CD14-positive monocyte (primary cell): ENCODE results near the gene MYO16. TPM values are rescaled to one million over a fixed set of nuclear protein-coding genes. Genes with fewer than 3 reads are reported as not detected.

ENCODE experiments used
- DNase-seq, 3 donors: peaks; one replicate each; pipeline ENCODE4 v3.0.0-alpha.2; 2011 to 2022
- H2AFZ ChIP-seq: 2 replicates; pipeline ENCODE4 v1.6.0; 2012; ENCODE audit warnings: mild to moderate bottlenecking, low read depth, low read length, inconsistent platforms; ENCODE audit not compliant: insufficient read depth, poor library complexity, severe bottlenecking
- H3K27ac ChIP-seq, 2 donors: 1 replicate in 1 of 2; 2 replicates in 1 of 2; pipeline ENCODE4 v1.5.1; 2012 to 2013; ENCODE audit warnings: low read length in 2 of 2, control low read depth in 1 of 2, inconsistent platforms in 1 of 2, low read depth in 1 of 2, mild to moderate bottlenecking in 1 of 2
- H3K27me3 ChIP-seq, 2 donors: one replicate each; pipeline versions ENCODE4 v1.6.0 to v1.6.1; 2011 to 2013; ENCODE audit warnings: low read length in 2 of 2; ENCODE audit not compliant: control insufficient read depth in 2 of 2, insufficient read depth in 2 of 2
- H3K36me3 ChIP-seq, 2 donors: replicated peaks in 1 of 2; 1 replicate in 1 of 2; 2 replicates in 1 of 2; pipeline versions ENCODE4 v1.5.1 to v1.6.1; 2012 to 2013; ENCODE audit warnings: low read length in 2 of 2, control low read depth in 1 of 2, inconsistent platforms in 1 of 2, mild to moderate bottlenecking in 1 of 2; ENCODE audit not compliant: insufficient read depth in 2 of 2, control insufficient read depth in 1 of 2
- H3K4me1 ChIP-seq, 2 donors: 1 replicate in 1 of 2; 2 replicates in 1 of 2; pipeline versions ENCODE4 v1.5.1 to v1.6.1; 2012 to 2013; ENCODE audit warnings: low read length in 2 of 2, control low read depth in 1 of 2, inconsistent platforms in 1 of 2, mild to moderate bottlenecking in 1 of 2, moderate library complexity in 1 of 2; ENCODE audit not compliant: insufficient read depth in 2 of 2, control insufficient read depth in 1 of 2
- H3K4me2 ChIP-seq: replicated peaks from 2 replicates; pipeline ENCODE3; 2012; ENCODE audit warnings: low read length, moderate library complexity, mild to moderate bottlenecking; ENCODE audit not compliant: poor library complexity, severe bottlenecking; ENCODE audit errors: extremely low read depth
- H3K4me3 ChIP-seq, 3 experiments: fragments of 200-600 bp in 1 of 3; sonication (generic) in 1 of 3; replicated peaks in 1 of 3; 1 replicate in 2 of 3; 2 replicates in 1 of 3; pipeline ENCODE4 v1.5.1; 2011 to 2013; ENCODE audit warnings: low read length in 3 of 3, mild to moderate bottlenecking in 3 of 3, control low read depth in 2 of 3, low read depth in 2 of 3, inconsistent platforms in 1 of 3, moderate library complexity in 1 of 3
- H3K79me2 ChIP-seq: 2 replicates; pipeline ENCODE4 v1.6.0; 2012; ENCODE audit warnings: mild to moderate bottlenecking, control low read depth, inconsistent platforms, low read length, moderate library complexity; ENCODE audit not compliant: insufficient read depth
- H3K9ac ChIP-seq: 2 replicates; pipeline ENCODE4 v1.6.0; 2017; ENCODE audit warnings: low read length, mild to moderate bottlenecking; ENCODE audit not compliant: insufficient read depth, poor library complexity, severe bottlenecking
- H3K9me3 ChIP-seq, 2 donors: replicated peaks in 1 of 2; 1 replicate in 1 of 2; 2 replicates in 1 of 2; pipeline versions ENCODE4 v1.5.1 to v1.6.1; 2012 to 2013; ENCODE audit warnings: low read length in 2 of 2, control low read depth in 1 of 2; ENCODE audit not compliant: control insufficient read depth in 1 of 2, insufficient read depth in 1 of 2
- H4K20me1 ChIP-seq: 2 replicates; pipeline ENCODE4 v1.6.0; 2012; ENCODE audit warnings: mild to moderate bottlenecking, low read length, control low read depth, moderate library complexity; ENCODE audit not compliant: insufficient read depth
- H3K27ac Mint-ChIP-seq, 7 donors: one replicate each; pipeline ENCODE4 v1.8.0; 2020; ENCODE audit warnings: mild to moderate bottlenecking in 7 of 7, mixed read lengths in 7 of 7, moderate library complexity in 6 of 7, inconsistent platforms in 2 of 7
- H3K27me3 Mint-ChIP-seq, 3 donors: one replicate each; pipeline ENCODE4 v1.8.0; 2021 to 2022; ENCODE audit warnings: low read depth in 3 of 3, mild to moderate bottlenecking in 3 of 3, mixed read lengths in 3 of 3, moderate library complexity in 3 of 3, inconsistent platforms in 1 of 3
- H3K36me3 Mint-ChIP-seq, 2 donors: one replicate each; pipeline ENCODE4 v1.8.0; 2020; ENCODE audit warnings: mixed read lengths in 2 of 2, inconsistent platforms in 1 of 2, mild to moderate bottlenecking in 1 of 2
- H3K4me1 Mint-ChIP-seq: one replicate; pipeline ENCODE4 v1.8.0; 2020; ENCODE audit warnings: mild to moderate bottlenecking, mixed read lengths
- H3K4me3 Mint-ChIP-seq, 2 donors: one replicate each; pipeline ENCODE4 v1.8.0; 2020; ENCODE audit warnings: mild to moderate bottlenecking in 2 of 2, mixed read lengths in 2 of 2, moderate library complexity in 1 of 2
- H3K9me3 Mint-ChIP-seq, 7 donors: one replicate each; pipeline ENCODE4 v1.8.0; 2020 to 2022; ENCODE audit warnings: mixed read lengths in 7 of 7, mild to moderate bottlenecking in 6 of 7, moderate library complexity in 6 of 7, inconsistent platforms in 2 of 7
- WGBS: methylation state at CpG from one replicate; pipeline ENCODE4 v1.1.5; 2013; ENCODE audit warnings: missing lambda C conversion rate; ENCODE audit not compliant: insufficient coverage; 5-methylcytosine and 5-hydroxymethylcytosine counted together
- intact Hi-C, 2 donors: fragments of 100-400 bp; cut with micrococcal nuclease; formaldehyde crosslinking; loops; one replicate each; pipeline versions ENCODE4 v1.15.0 to v1.15.1; 2023
- polyA plus RNA-seq, 3 donors: library from polyadenylated mRNA; depleted of rRNA in 1 of 3; unstranded in 2 of 3; stranded (reverse) in 1 of 3; fragments of 300-500 nt in 2 of 3; fragments of >200 nt in 1 of 3; fragmentation: Illumina TruSeq in 2 of 3; gene quantifications; 1 replicate in 2 of 3; 2 replicates in 1 of 3; pipeline ENCODE4 v1.2.3, GENCODE V29; 2012 to 2021
- TF ChIP-seq, protein P1 (sequence below): fragments of 200-600 bp; IDR thresholded peaks from one replicate; pipeline ENCODE4 v1.8.0; 2022; ENCODE audit warnings: antibody characterized with exemption, mild to moderate bottlenecking

MYO16 gene
- polyA plus RNA-seq, 3 donors, result not detected

DNA sequence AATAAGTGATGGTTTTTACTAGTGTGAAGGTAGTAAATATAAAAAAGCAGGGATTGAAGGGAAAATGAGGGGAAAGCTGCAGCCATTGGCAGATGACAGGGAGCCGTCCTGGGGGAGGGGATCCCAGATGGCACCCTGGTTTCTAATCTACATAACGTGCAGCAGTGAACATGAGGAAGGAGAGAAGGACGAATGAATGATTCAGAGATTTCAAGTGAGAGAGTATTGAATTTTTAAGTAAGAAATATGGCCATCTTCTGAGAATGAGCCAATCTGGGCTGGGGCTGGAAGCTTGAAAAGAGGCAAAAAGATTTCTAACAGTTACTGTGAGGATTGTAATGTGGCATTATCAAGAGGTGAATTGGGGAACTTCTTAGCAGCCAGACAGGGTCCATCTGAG lies 414.2 kb downstream of the MYO16 start:
- H3K36me3 ChIP-seq, result no peaks in the 10 kb centered on the region
- H3K9ac ChIP-seq, result no peak overlapping the region
- Mint-ChIP-seq H3K9me3 (peaks cover 0 to 3% (median 0%) of the 10 kb centered on the region in 7 donors), H3K27ac (no peak overlapping the region), H3K4me3 (no peak overlapping the region), H3K27me3 (peaks cover 1 to 2% (median 1%) of the 10 kb centered on the region in 3 donors), H3K36me3 (no peaks in the 10 kb centered on the region), H3K4me1 (no peaks in the 10 kb centered on the region)
- no peak for DNase-seq
- no peak overlapping the region for H2AFZ ChIP-seq
- no peaks in the 10 kb centered on the region for H3K27me3 ChIP-seq
- H3K4me3 ChIP-seq, result no peak overlapping the region
- no peaks in the 10 kb centered on the region for H4K20me1 ChIP-seq
- H3K4me1 ChIP-seq, result no peaks in the 10 kb centered on the region
- TF ChIP-seq, protein P1, sequence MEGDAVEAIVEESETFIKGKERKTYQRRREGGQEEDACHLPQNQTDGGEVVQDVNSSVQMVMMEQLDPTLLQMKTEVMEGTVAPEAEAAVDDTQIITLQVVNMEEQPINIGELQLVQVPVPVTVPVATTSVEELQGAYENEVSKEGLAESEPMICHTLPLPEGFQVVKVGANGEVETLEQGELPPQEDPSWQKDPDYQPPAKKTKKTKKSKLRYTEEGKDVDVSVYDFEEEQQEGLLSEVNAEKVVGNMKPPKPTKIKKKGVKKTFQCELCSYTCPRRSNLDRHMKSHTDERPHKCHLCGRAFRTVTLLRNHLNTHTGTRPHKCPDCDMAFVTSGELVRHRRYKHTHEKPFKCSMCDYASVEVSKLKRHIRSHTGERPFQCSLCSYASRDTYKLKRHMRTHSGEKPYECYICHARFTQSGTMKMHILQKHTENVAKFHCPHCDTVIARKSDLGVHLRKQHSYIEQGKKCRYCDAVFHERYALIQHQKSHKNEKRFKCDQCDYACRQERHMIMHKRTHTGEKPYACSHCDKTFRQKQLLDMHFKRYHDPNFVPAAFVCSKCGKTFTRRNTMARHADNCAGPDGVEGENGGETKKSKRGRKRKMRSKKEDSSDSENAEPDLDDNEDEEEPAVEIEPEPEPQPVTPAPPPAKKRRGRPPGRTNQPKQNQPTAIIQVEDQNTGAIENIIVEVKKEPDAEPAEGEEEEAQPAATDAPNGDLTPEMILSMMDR, result no peak
- no peaks in the 10 kb centered on the region for H3K9me3 ChIP-seq
- no peak overlapping the region for H3K27ac ChIP-seq
- intact Hi-C loops, result no loop called here
- WGBS, result 50% methylated on average over 2 of the region's 3 CpGs
- no peaks in the 10 kb centered on the region for H3K79me2 ChIP-seq
- no peak overlapping the region for H3K4me2 ChIP-seq

DNA sequence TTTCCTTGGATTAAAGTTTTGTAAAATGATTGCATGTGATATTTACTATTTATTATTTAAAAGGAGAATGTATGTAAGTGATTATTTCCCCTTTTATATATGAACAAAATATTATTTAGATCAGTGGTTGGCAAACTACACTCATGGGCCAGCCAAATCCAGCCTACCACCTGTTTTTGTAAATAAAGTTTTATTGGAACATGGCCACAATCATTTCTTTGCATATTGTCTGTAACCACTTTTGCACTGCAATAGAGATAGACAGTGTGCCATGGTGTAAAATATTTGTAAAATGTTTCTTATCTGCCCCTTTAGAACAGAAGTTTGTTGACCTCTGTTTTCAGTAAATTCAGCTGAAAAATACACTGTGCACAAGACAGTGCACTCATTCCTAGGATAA lies 426.4 kb downstream of the MYO16 start:
- Mint-ChIP-seq H3K27ac (no peak overlapping the region), H3K36me3 (no peaks in the 10 kb centered on the region), H3K9me3 (no peaks in the 10 kb centered on the region), H3K27me3 (peaks cover 0 to 2% (median 1%) of the 10 kb centered on the region in 3 donors), H3K4me1 (no peaks in the 10 kb centered on the region), H3K4me3 (no peak overlapping the region)
- DNase-seq, result no peak
- H4K20me1 ChIP-seq, result no peaks in the 10 kb centered on the region
- no peak overlapping the region for H3K4me2 ChIP-seq
- no peaks in the 10 kb centered on the region for H3K27me3 ChIP-seq
- no peak overlapping the region for H3K27ac ChIP-seq
- H3K9me3 ChIP-seq, result no peaks in the 10 kb centered on the region
- H3K9ac ChIP-seq, result no peak overlapping the region
- H3K79me2 ChIP-seq, result no peaks in the 10 kb centered on the region
- TF ChIP-seq, protein P1, result no peak
- no peak overlapping the region for H3K4me3 ChIP-seq
- intact Hi-C loops, result no loop called here
- H3K4me1 ChIP-seq, result no peaks in the 10 kb centered on the region
- no peak overlapping the region for H2AFZ ChIP-seq
- no peaks in the 10 kb centered on the region for H3K36me3 ChIP-seq
